Rectal smooth muscle tissue (tissue), 1 donor: ENCODE results near the gene LCE7A.

Source experiments
- H3K27ac ChIP-seq: one replicate; pipeline ENCODE4 v1.7.0; 2013; ENCODE audit warnings: low read depth, low read length, inconsistent platforms
- H3K27me3 ChIP-seq: one replicate; pipeline ENCODE4 v1.7.0; 2013; ENCODE audit warnings: low read length; ENCODE audit not compliant: control insufficient read depth, insufficient read depth
- H3K36me3 ChIP-seq: one replicate; pipeline ENCODE4 v1.7.0; 2013; ENCODE audit warnings: low read length; ENCODE audit not compliant: control insufficient read depth, insufficient read depth
- H3K4me1 ChIP-seq: one replicate; pipeline ENCODE4 v1.7.0; 2013; ENCODE audit warnings: low read length; ENCODE audit not compliant: control insufficient read depth, insufficient read depth
- H3K4me3 ChIP-seq: one replicate; pipeline ENCODE4 v1.7.0; 2013; ENCODE audit warnings: low read length
- H3K9ac ChIP-seq: one replicate; pipeline ENCODE4 v1.7.0; 2013; ENCODE audit warnings: low read length

The LCE7A gene

GRCh38 chr1:152864443-152864842 is 4.6 kb downstream of the LCE7A start:
- no peak overlapping the region for H3K9ac ChIP-seq
- peaks cover 5% of the 10 kb centered on the region for H3K4me1 ChIP-seq
- H3K4me3 ChIP-seq = no peak overlapping the region
- H3K27ac ChIP-seq = no peak overlapping the region
- H3K36me3 ChIP-seq = no peaks in the 10 kb centered on the region
- H3K27me3 ChIP-seq = no peaks in the 10 kb centered on the region

GRCh38 chr1:152866321-152866720 is 6.5 kb downstream of the LCE7A start:
- no peak overlapping the region for H3K27ac ChIP-seq
- no peaks in the 10 kb centered on the region for H3K36me3 ChIP-seq
- no peak overlapping the region for H3K4me3 ChIP-seq
- peaks cover 5% of the 10 kb centered on the region for H3K4me1 ChIP-seq
- no peaks in the 10 kb centered on the region for H3K27me3 ChIP-seq
- no peak overlapping the region for H3K9ac ChIP-seq

- H3K27me3 ChIP-seq = no peaks in the 10 kb centered on the region
- no peak overlapping the region for H3K27ac ChIP-seq
- no peaks in the 10 kb centered on the region for H3K4me1 ChIP-seq
Measured at GRCh38 chr1:152869808-152870419, 10.1 kb downstream of the LCE7A start.

GRCh38 chr1:152870831-152871730 is 11.3 kb downstream of the LCE7A start:
- no peak overlapping the region for H3K27ac ChIP-seq
- H3K36me3 ChIP-seq = no peaks in the 10 kb centered on the region
- no peaks in the 10 kb centered on the region for H3K27me3 ChIP-seq
- no peak overlapping the region for H3K9ac ChIP-seq
- H3K4me1 ChIP-seq = no peaks in the 10 kb centered on the region
- no peak overlapping the region for H3K4me3 ChIP-seq

More at GRCh38 chr1:152869808-152870419, 10.1 kb downstream of the LCE7A start:
- no peak overlapping the region for H3K9ac ChIP-seq
- no peak overlapping the region for H3K4me3 ChIP-seq
- H3K36me3 ChIP-seq = no peaks in the 10 kb centered on the region

- no peak overlapping the region for H3K4me3 ChIP-seq
- H3K9ac ChIP-seq = no peak overlapping the region
- H3K27me3 ChIP-seq = no peaks in the 10 kb centered on the region
- no peaks in the 10 kb centered on the region for H3K36me3 ChIP-seq
- no peaks in the 10 kb centered on the region for H3K4me1 ChIP-seq
- no peak overlapping the region for H3K27ac ChIP-seq
Measured at GRCh38 chr1:152871731-152872126, 11.9 kb downstream of the LCE7A start.

GRCh38 chr1:152873495-152873894 is 13.7 kb downstream of the LCE7A start:
- Histone ChIP-seq H3K9ac (no peak overlapping the region), H3K4me1 (no peaks in the 10 kb centered on the region), H3K36me3 (no peaks in the 10 kb centered on the region), H3K27me3 (no peaks in the 10 kb centered on the region), H3K27ac (no peak overlapping the region), H3K4me3 (no peak overlapping the region)

- H3K36me3 ChIP-seq = no peaks in the 10 kb centered on the region
- H3K27ac ChIP-seq = no peak overlapping the region
- H3K27me3 ChIP-seq = no peaks in the 10 kb centered on the region
- no peak overlapping the region for H3K9ac ChIP-seq
- no peak overlapping the region for H3K4me3 ChIP-seq
- H3K4me1 ChIP-seq = no peaks in the 10 kb centered on the region
Measured at GRCh38 chr1:152876827-152877226, 17.0 kb downstream of the LCE7A start.

- Histone ChIP-seq H3K36me3 (no peaks in the 10 kb centered on the region), H3K27ac (no peak within 1 kb of the TSS), H3K9ac (no peak within 1 kb of the TSS), H3K4me1 (no peaks in the 10 kb centered on the region), H3K27me3 (no peaks in the 10 kb centered on the region), H3K4me3 (no peak within 1 kb of the TSS)
Measured at GRCh38 chr1:152878042-152878441, 18.2 kb downstream of the LCE7A start, which contains the start of gene SMCP. Gene SMCP, plus strand, starts transcription at chr1:152878322. Its CDS starts 6,101 bp downstream, at chr1:152884423.

- Histone ChIP-seq H3K36me3 (no peaks in the 10 kb centered on the region), H3K27ac (no peak overlapping the region), H3K4me1 (no peaks in the 10 kb centered on the region), H3K27me3 (no peaks in the 10 kb centered on the region), H3K9ac (no peak overlapping the region), H3K4me3 (no peak overlapping the region)
Measured at GRCh38 chr1:152879559-152880198, 19.9 kb downstream of the LCE7A start.

- Histone ChIP-seq H3K4me1 (no peaks in the 10 kb centered on the region), H3K36me3 (no peaks in the 10 kb centered on the region), H3K9ac (no peak overlapping the region), H3K4me3 (no peak overlapping the region), H3K27me3 (no peaks in the 10 kb centered on the region), H3K27ac (no peak overlapping the region)
Measured at GRCh38 chr1:152880316-152880715, 20.5 kb downstream of the LCE7A start.

- Histone ChIP-seq H3K4me3 (no peak overlapping the region), H3K27ac (no peak overlapping the region)
Measured at GRCh38 chr1:152880907-152881306, 21.1 kb downstream of the LCE7A start.

GRCh38 chr1:152884085-152884484 is 24.3 kb downstream of the LCE7A start:
- Histone ChIP-seq H3K36me3 (no peaks in the 10 kb centered on the region), H3K27me3 (no peaks in the 10 kb centered on the region), H3K4me1 (peaks cover 3% of the 10 kb centered on the region), H3K4me3 (no peak overlapping the region), H3K9ac (no peak overlapping the region), H3K27ac (no peak overlapping the region)

More at GRCh38 chr1:152880907-152881306, 21.1 kb downstream of the LCE7A start:
- Histone ChIP-seq H3K36me3 (no peaks in the 10 kb centered on the region), H3K9ac (no peak overlapping the region), H3K27me3 (no peaks in the 10 kb centered on the region), H3K4me1 (peaks cover under 1% of the 10 kb centered on the region)
